Activated CD4-positive, alpha-beta T cell treated with anti-CD3 and anti-CD28 coated beads, Interleukin-2, amount 50 U/mL, for 48 hours (primary cell): Measurements from ENCODE around the gene KLHL26.

ENCODE experiments used
- DNase-seq, 2 experiments: peaks; one replicate each; pipeline ENCODE4 v3.0.0-alpha.2; 2020

Gene KLHL26

DNA sequence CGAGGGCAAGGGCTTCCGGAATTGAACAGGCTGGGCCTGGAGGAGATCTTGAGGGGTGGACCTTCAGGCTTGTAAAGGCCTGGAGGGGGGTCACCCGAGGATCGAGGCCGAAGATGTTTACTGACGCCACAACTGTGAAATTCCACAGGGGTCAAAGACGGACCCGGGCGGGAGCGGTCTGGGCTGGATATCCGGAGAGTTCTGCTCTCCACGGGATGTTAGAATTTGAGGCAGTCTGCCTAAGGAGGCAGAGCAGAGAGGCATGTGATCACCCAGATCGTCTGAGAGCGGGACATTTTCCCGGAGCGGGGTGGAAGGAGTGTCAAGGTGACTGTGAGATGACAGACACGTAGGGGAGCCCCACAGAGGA is 13.2 kb downstream of the KLHL26 start:
- no peak for DNase-seq

DNA sequence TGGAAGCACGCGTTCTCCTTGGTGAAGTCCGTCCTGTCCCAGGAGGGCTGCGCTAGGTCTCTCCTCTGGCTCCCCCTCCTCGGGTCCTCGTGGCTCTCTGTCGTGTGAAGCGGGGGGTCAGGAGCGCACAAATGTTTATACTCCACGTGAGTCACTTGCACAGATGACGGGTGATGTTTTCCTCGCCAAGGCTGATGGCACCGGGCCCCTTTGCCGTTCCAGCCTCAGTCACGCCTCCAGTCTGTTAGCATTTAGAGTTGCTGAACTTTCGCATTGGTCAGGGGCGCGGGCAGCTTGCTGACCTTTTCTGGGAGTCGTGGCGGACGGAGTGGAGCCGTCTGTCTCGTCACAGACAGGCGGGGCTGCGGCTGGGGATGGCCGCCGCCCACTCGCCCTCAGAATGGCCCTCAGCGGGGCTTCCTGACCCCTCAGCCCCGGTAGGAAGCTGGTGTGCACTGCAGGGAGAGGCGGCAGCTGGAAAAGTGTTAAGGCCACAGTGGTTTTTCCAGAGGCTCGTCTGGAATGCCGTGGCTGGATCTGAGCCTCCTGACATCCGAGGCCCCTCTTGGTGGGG is 13.7 kb downstream of the KLHL26 start:
- DNase-seq: no peak

DNA sequence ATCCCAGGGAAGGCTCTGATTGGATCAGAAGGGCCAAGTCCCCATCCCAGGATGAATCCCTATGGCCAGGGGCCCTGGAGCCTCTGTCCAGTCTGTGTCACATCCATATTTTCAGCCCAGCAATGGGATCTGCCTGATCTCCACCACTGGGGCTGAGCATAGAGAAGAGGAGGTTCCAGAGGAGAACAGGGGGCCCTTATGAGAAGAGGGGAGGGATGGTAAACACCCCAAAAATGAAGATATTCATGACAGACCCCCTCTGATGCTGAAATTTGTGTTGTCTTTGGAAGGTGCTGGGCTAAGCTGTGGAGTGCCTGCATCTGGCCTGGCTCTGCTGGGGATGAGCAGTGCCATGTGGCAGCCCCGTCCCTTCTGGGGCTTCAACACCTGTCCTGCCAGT is 14.5 kb downstream of the KLHL26 start:
- no peak for DNase-seq

DNA sequence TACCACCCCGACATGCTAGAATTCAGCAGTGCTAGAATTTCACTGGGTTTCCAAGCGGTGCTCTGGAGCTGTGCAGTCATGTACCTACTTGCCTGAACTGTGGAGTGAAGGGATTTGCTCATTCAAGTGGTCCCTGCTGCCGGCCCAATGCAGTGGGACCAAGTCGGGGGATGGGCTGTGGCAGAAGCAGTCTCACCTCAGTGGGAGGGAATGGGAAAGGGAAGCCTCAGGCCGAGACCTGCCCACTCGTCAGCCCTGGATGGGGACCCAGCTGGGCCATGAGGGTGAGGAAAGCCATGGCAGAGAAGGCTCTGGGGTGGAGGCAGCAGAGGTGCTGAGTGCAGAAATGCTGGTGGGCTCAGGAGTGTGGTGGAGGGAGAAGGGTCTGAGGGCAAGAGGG is 14.9 kb downstream of the KLHL26 start:
- DNase-seq: no peak

DNA sequence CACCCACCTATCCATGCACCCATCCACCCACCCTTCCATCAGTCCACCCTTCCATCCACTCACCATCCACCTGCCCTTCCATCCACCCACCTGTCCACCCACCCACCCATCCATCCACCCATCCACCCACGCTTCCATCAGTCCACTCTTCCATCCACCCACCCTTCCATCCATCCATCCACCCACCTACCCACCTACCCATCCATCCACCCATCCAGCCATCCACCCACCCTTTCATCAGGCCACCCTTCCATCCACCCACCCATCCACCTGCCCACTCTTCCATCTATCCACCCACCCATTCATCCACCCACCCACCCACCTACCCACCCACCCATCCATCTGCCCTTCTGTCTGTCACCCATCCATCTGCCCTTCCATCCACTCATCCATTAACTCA is 17.0 kb downstream of the KLHL26 start:
- no peak for DNase-seq

DNA sequence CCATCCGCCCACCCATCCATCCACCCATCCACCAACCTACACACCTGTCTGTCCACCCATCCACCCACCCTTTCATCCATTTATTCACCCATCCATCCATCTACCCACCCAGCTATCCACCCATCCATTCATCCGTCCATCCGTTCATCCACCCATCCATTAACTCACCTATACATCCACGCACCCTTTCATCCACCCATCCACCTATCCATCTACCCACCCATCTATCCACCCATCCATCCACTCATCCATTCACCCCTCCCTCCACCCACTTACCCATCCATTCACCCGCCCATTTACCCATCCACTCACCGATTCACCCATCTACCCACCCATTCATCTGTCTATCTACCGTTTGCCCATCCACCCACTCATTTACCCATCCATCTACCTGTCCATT is 17.6 kb downstream of the KLHL26 start:
- no peak for DNase-seq

DNA sequence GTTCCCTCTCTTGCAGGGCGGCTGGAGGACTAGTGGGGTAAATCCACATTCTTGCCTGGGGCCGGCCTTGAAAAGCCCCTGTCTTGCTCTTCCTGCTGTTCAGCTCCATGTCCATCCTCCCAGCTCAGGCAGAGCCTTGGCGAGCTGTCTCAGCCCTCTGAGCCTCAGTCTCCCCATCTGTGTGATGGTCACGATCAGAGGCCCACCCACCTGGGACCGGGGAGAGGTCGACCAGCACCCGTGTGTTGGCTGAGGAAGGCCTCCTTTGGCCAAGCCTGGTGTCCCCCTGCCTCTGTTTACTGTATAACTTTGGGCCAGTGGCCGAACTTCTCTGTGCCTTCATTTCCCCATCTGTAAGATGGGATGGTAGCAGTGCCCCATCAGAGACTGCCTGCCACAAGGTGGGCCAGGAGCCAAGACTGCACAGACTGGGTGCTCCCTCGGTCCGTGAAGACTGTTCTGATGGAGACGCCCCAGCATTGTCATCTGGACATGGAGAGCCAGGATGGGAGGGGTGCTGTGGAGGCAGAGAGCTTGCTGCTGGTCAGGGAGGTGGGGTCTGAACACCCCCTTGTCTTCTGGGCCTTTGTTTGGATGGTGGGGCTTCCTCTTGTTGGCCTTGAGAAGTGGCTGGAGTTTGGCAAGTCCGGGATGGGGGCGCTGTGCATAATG is 18.5 kb downstream of the KLHL26 start:
- DNase-seq: no peak

DNA sequence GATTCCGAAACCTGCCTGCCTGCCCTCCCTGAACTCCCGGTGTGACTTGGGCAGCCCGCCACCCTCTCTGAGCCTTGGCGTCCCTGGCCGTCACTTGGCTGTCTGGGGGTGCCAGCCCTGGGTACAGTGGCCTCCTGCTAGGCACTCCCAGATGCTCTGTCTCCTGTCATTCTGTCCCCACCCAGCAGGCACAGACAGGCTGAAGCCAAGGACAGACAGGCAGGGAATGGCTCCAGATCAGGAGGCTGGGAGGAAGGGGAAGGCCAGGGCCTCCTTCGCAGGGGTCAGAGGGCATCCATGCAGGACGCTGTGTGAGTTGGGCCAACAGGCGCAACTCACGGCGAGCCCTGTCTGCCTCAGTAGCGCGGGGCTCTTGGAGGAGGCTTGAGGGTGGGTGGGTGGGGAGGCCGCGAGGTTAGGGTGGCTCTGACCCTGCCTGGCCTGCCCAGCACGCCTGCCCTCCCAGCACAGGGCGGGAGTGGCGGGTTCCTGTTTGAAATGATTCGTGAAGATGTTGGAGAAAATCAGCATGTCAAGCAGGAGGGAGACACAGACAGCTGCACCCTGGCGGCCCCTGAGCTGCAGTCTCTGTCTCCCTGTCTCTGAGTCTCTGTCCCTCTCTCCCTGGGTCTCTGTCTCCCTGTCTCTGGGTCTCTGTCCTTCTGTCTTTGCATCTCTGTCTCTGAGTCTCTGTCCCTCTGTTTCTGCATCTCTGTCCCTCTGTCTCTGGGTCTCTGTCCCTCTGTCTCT is 19.7 kb downstream of the KLHL26 start:
- DNase-seq: no peak

DNA sequence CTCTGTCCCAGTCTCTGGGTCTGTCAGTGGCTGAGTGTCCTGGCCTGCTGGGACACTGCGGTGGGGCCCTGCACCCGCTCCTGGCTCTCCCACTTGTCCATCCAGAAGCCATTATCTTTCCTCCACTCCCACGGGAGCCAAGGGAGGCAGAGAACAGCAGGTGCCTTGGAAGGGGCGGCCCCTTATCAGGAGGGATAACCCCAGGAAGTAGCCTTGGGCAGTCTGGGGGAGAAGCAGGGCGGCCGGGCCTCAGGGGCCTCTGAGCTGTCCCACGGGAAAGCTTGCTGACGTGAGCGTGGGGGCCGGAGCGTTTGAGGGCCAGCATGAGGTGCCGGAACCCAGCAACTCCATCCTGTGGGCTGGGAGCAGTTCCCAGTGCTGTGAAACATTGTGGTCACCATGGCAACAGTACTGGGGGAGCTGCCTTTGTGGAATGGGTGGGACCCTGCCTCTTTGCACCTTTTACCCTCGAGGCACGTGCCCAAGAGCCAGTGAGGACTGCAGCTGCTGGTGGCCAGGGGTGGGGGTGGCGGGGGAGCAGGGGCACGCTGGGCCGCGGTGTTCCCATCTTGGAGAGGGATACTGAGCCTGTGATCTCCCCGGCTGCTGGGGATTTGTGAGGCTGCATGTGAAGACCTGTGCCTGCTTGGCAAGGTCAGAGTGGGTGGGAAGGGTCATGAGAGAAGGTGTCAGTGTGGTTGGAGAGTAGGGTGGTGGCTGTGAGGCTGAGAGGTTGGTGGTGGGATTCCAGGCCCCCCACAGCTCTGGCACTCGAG is 20.9 kb downstream of the KLHL26 start:
- DNase-seq: no peak

DNA sequence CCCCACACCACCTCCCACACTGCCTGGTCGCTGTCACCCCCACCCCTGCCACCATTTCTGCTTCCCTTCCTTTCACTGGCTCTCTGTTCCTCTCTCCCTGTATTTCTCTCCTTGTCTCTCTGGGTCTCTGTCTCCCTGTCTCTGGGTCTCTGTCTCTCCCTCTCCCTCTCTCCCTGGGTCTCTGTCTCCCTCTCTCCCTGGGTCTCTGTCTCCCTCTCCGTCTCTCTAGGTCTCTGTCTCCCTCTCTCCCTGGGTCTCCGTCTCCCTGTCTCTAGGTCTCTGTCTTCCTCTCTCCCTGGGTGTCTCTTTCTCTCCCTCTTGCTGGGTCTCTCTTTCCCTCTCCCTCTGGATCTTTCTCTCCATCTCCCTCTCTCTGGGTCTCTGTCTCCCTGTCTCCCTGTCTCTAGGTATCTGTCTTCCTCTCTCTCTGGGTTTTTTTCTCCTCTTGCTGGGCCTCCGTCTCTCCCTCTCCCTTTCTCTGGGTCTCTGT is 21.6 kb downstream of the KLHL26 start:
- DNase-seq: no peak

DNA sequence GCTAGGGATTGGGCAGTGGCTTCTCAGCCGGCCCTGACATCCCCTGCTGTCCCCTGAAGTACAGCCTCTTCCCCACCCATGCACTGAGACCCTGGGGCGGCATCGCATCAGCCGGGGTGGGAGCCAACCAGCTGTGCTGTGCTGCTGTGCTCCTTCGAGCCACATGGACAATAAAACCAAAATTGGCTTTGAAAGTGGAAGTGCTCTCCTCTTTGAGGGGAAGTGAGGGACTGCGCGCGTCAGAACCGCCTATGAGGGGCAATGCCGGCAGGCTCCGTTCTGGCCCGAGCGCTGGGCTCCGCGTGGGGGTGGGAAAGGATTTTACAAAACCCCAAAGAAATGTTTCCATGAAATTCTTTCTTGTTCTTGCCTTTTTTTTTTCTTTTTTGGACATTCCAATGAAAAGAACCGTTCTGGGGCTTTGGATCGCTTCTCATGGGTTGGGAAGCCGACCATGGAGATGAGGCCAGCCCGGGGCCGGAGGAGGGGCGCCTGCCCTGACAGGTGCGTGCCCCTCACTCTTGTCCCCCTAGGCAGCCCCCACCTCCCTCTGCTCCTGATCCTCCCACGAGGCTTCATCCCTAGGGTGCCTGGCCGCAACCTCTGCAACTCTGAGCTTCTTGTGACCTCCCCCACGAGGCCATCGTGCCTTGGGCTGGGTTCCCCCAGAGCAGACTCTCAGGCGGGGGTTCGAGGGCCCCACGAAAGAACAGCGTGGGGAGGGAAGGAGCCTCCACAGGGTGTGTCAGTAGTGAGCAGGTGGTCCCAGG is 22.6 kb downstream of the KLHL26 start:
- DNase-seq: no peak

DNA sequence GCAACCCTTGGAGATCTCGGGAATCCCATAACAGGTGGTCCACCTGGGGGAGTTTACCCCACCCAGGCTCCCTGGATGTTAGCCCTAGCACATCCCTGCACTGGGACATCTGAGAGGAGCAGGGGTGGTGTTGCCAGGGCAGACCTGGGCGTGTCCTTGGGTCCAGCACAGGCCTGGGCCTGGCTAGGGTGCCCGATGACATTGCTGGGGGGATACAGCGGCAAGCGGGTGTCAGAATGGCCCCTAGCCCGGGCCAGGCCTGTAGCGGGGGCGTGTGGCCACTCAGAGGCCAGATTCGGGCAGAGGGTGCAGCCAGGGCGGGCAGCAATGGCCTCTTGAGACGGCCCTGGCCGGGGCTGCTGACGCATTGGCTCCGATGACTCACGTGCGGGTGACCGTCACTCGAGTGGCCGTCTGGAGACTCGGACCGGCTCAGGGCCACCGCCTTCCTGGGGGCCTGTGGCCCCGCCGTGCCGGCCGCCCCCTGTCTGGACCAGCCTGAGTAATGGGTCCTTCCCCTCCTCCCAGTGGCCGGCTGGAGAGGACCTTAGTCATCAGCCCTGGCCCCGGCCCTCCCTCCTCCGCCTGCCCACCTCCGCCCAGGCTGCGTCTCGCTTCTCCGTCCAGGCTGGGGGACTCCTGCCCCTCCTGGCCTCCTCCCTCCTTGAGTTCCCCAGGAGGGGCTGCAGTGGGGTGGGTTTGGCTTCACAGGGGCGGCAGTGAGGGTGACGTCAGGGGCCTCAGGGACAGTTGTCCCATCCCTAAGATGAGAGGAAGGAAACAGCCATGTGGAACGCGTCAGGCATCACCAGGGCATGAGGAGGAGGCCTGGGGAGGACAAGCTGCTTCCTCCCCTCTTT is 23.5 kb downstream of the KLHL26 start:
- no peak for DNase-seq

DNA sequence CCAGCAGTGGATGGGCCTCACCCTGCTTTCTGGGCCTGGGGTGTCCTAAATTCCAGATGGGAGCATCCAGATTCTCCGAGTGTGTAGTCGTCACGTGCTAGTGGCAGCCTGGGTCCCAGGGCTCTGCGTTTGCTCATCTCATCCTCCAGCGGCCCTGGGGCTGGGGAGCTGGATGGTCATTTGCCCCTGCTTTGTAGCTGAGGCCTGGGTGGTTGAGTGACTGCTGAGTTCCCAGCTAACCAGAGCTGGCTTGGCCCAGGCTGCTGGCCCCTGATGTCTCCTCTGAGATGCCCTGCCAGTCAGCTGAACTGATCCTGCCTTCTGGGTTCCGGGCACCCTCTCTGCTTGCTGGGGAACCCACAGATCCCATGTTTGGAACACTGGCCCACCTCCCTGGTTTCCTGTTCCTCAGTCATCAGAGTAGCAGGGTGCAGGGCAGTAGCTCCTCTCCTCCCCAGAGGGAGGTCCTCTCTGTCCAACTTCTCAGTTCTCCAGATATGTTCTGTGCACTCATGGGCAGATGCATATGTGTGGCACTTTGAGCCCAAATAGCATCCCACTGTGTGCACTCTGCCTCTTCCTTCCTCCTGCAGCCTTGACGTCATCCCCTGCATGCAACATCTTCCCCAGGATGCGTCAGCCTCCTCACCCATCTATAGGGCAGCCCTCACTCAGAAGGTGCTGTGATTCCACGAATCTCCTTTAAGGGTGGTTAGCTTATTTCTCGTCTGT is 24.3 kb downstream of the KLHL26 start:
- DNase-seq: no peak

DNA sequence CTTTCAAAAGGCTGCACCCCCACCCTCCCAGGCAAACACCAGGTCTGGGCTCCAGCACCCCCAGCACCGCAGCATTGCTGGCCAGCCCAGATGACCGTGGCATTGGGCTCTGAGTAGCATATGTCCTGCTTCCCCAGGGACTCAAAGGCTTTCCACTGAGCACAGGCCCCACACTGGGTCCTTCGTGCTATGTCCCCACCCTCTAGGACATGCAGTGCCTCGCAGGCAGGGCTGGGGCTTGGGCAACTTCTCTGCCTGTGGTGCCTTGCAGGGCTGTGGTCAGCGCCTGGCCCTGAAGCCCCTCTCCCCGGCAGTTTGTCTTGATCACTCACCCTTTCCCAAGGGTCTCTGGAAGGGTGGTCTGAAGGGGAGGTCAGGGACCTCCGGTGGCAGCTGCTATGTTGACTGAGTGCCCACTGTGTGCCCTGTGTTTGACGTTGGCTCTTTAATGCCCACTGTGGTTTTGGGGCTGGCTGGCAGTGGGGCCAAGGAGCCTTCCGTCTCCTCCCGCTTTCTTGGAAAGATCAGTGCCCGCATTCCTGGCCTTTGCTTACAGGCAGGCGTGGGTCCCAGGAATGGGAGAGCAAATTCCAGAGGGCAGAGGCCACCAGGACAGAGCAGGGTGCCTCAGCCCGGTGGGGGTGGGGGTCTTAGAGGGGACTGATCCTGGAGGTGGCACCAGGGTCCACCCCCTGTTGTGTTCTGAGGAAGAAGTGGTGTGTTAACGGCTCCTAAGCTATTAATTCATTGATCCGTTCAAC is 26.3 kb downstream of the KLHL26 start:
- no peak for DNase-seq

DNA sequence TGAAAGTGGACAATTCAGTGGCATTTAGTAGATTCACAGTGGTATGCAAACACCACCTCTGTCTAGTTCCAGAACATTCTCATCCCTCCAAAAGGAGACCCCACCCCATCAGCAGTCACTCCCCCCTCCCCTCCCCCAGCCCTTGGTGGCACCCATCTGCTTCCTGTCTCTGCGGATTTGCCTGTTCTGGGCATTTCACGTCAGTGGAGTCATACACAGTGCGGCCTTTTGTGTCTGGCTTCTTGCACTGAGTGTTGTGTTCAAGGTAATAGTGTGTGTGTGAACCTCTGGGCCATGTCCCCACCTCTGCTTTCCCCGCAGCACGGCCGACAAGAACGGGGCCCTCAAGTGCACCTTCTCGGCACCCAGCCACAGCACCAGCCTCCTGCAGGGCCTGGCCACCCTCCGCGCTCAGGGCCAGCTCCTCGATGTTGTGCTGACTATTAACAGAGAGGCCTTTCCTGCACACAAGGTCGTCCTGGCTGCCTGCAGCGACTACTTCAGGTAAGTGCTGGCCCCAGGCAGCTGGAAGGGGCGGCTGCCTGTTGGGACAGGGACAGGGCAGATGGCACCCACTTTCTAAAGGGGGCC is 27.2 kb downstream of the KLHL26 start:
- DNase-seq: no peak

DNA sequence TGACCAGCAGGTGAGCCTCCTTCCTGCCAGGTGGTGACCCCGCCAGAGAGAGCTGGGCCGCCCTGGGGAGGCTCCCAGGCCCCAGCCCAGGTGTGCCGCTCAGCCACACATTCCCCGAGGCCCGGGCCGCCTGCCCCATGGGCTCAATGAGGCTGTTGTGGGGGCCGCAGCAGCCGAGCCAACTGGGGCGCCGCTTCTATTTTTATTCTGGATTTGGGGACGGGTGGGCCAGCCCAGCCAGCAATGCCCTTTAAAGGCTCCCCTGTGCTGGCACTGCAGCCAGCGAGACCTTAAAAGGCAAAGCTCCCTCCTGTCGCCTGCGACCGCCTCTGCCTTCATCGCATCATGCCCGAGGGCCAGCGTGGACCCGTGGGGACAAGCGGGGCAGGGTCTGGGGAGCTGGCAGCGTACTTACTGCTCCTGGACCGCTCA is 29.0 kb downstream of the KLHL26 start:
- DNase-seq: no peak

DNA sequence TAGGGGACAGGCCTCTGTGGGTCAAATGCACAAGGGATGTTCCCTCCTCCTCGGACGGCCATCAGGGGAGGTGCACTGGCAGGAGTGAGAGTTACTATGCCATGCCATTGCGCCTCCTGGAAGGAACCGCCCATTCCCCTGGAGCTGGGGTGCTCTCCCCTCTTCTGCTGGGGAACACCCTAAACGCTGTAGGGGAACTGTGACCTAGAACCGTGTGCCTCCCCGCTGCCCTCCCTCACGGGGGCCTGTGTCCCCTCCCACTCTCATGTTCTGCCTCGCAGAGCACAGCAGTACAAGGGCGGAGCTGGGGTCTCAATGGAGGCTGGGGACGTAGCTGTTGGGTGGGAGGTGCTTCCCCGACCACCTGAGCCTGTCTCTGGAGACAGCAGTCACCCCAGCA is 29.5 kb downstream of the KLHL26 start:
- no peak for DNase-seq

DNA sequence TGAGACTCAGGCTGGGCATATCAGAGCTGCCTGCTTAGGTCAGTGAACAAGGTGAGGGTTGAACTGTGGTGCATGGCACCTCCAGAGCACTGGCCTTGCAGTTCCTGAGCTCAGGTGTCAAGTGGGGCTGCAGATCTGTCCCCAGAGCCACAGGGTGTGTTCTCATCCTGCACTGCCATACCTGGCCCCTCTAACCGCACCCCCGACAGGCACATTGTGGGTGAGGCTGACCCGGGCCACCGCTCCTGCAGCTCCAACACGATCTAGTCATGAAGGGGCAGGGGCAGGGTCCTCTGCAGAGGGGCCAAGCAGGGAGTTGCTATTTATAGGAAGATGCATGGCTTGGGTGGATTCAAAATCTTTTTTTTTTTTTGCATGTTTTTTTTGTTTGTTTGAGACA is 30.0 kb downstream of the KLHL26 start:
- no peak for DNase-seq

DNA sequence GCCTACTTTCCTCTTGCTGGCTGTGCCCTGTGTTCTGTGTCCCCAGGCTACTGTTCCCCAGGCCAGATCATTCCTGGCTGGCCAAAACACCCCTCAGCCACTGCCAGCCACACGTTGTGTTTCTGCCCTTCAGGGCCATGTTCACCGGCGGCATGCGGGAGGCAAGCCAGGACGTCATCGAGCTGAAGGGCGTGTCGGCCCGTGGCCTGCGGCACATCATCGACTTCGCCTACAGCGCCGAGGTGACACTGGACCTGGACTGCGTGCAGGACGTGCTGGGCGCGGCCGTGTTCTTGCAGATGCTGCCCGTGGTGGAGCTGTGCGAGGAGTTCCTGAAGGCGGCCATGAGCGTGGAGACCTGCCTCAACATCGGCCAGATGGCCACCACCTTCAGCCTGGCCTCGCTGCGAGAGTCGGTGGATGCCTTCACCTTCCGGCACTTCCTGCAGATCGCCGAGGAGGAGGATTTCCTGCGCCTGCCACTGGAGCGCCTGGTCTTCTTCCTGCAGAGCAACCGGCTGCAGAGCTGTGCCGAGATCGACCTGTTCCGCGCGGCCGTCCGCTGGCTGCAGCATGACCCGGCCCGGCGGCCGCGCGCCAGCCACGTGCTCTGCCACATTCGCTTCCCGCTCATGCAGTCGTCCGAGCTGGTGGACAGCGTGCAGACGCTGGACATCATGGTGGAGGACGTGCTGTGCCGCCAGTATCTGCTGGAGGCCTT is 30.9 kb downstream of the KLHL26 start:
- DNase-seq: no peak
